K562 (cell line): Measurements from ENCODE around the gene SLC29A3. TPM values are rescaled to one million over a fixed set of nuclear protein-coding genes. Genes with fewer than 3 reads are reported as not detected.

Experiments used
- ATAC-seq: fragments of 200-7000 bp; cut with Tn5 transposase; 3 replicates; pipeline ENCODE4 v1.9.1; 2020; ENCODE audit warnings: moderate library complexity
- BruUV-seq: library from RNA; stranded (reverse); fragments of 400-500 nt; replicated peaks from 2 replicates; lab custom pipeline; 2021; lab: Mats Ljungman, UMichigan
- CTCF ChIA-PET: fragments of 300-600 bp; formaldehyde crosslinking; extraction: SDS; loops from one replicate; lab custom pipeline; 2021; ENCODE audit warnings: low intra/inter-chr PET ratio; lab: Yijun Ruan, JAX
- POLR2A ChIA-PET: fragments of 300-600, 350-650 bp; sonication (Branson Sonifier 250); formaldehyde crosslinking; extraction: SDS; loops from one replicate; lab custom pipeline; 2021; ENCODE audit warnings: antibody characterized with exemption, inconsistent platforms; lab: Yijun Ruan, JAX
- DNase-seq, 4 experiments: peaks; one replicate each; pipeline versions ENCODE4 v3.0.0 to v3.0.0-alpha.2; 2011 to 2018; ENCODE audit warnings: low spot score in 3 of 4, mixed read lengths in 3 of 4; ENCODE audit errors: extremely low read depth in 1 of 4
- FAIRE-seq: peaks from 2 replicates; lab custom pipeline; 2011; peaks lifted over from hg19 to GRCh38; lab: Jason Lieb, UNC
- H2AFZ ChIP-seq: 2 replicates; pipeline ENCODE4 v1.6.0; 2011; ENCODE audit warnings: low read depth, low read length, control low read depth, inconsistent platforms
- H3K27ac ChIP-seq: fragments of 200-600 bp; 3 replicates; pipeline ENCODE4 v1.8.0; 2011; ENCODE audit warnings: low read depth, mild to moderate bottlenecking, control low read depth, inconsistent platforms, low read length, moderate library complexity, mixed read lengths; ENCODE audit errors: extremely low read depth
- H3K27me3 ChIP-seq, 2 experiments: fragments of 300-600 bp in 1 of 2; 2 replicates in 1 of 2; 3 replicates in 1 of 2; pipeline versions ENCODE4 v1.6.0 to v1.8.0; 2011; ENCODE audit warnings: inconsistent platforms in 2 of 2, low read length in 2 of 2, mild to moderate bottlenecking in 1 of 2, mixed read lengths in 1 of 2, moderate library complexity in 1 of 2; ENCODE audit not compliant: control insufficient read depth in 2 of 2, insufficient read depth in 2 of 2
- H3K36me3 ChIP-seq: fragments of 300-600 bp; 3 replicates; pipeline ENCODE4 v1.8.0; 2011; ENCODE audit warnings: mild to moderate bottlenecking, low read length, inconsistent platforms; ENCODE audit not compliant: control insufficient read depth, insufficient read depth
- H3K4me1 ChIP-seq, 2 experiments: fragments of 200-600 bp in 1 of 2; replicated peaks in 1 of 2; 2 replicates in 1 of 2; 3 replicates in 1 of 2; pipeline versions ENCODE4 v1.5.1 to v1.8.0; 2011; ENCODE audit warnings: inconsistent platforms in 2 of 2, low read length in 2 of 2, mild to moderate bottlenecking in 1 of 2, mixed read lengths in 1 of 2, moderate library complexity in 1 of 2; ENCODE audit not compliant: control insufficient read depth in 2 of 2, insufficient read depth in 2 of 2
- H3K4me2 ChIP-seq: 2 replicates; pipeline ENCODE4 v1.6.1; 2011; ENCODE audit warnings: low read length, control low read depth, inconsistent platforms, mixed read lengths; ENCODE audit not compliant: insufficient read depth
- H3K4me3 ChIP-seq: fragments of 200-600 bp; sonication (generic), shearing (Covaris generic); 2 replicates; pipeline ENCODE4 v1.5.1; 2016; ENCODE audit warnings: control low read depth, inconsistent platforms
- H3K79me2 ChIP-seq: fragments of 200-600 bp; 3 replicates; pipeline ENCODE4 v1.8.0; 2011; ENCODE audit warnings: low read length, inconsistent platforms; ENCODE audit not compliant: control insufficient read depth, insufficient read depth
- H3K9ac ChIP-seq, 2 experiments: 2 replicates each; pipeline versions ENCODE4 v1.6.0 to v1.6.1; 2011; ENCODE audit warnings: low read depth in 2 of 2, low read length in 2 of 2, control low read depth in 1 of 2, inconsistent platforms in 1 of 2, mild to moderate bottlenecking in 1 of 2, mixed read lengths in 1 of 2; ENCODE audit not compliant: insufficient read depth in 1 of 2
- H3K9me1 ChIP-seq: one replicate; pipeline ENCODE4 v1.6.0; 2011; ENCODE audit warnings: inconsistent platforms, mild to moderate bottlenecking, low read length, moderate library complexity; ENCODE audit not compliant: control insufficient read depth, insufficient read depth
- H3K9me3 ChIP-seq: replicated peaks from 2 replicates; pipeline ENCODE4 v1.5.1; 2011; ENCODE audit warnings: low read depth, low read length, inconsistent platforms; ENCODE audit not compliant: control insufficient read depth, insufficient read depth
- H4K20me1 ChIP-seq: replicated peaks from 2 replicates; pipeline ENCODE4 v1.6.1; 2011; ENCODE audit warnings: low read length, inconsistent platforms, mixed read lengths; ENCODE audit not compliant: control insufficient read depth, insufficient read depth
- ATF4 ChIP-seq: fragments of 450-650 bp; formaldehyde crosslinking; IDR thresholded peaks from 2 replicates; pipeline ENCODE4 v1.4.0; 2022; ENCODE audit warnings: mild to moderate bottlenecking, moderate library complexity
- C11orf30 ChIP-seq: fragments of 450-650 bp; IDR thresholded peaks from 2 replicates; pipeline ENCODE4 v1.6.1; 2016; ENCODE audit warnings: low read depth, mild to moderate bottlenecking
- CEBPB ChIP-seq: fragments of 450-650 bp; IDR thresholded peaks from 2 replicates; pipeline ENCODE4 v1.6.1; 2016; ENCODE audit warnings: missing genetic modification characterization, missing compliant biosample characterization
- MAFF ChIP-seq: IDR thresholded peaks from 2 replicates; pipeline ENCODE4 v1.6.1; 2012; ENCODE audit warnings: low read length, improper control_type of control experiment
- MAFG ChIP-seq: fragments of 450-650 bp; conservative IDR thresholded peaks from 2 replicates; pipeline ENCODE4 v1.6.1; 2016; ENCODE audit warnings: missing genetic modification characterization, missing compliant biosample characterization
- MAFK ChIP-seq: IDR thresholded peaks from 2 replicates; pipeline ENCODE4 v1.6.1; 2011; ENCODE audit warnings: low read length, improper control_type of control experiment
- MEIS2 ChIP-seq: fragments of 450-650 bp; IDR thresholded peaks from 2 replicates; pipeline ENCODE4 v1.6.1; 2014; ENCODE audit warnings: mild to moderate bottlenecking; ENCODE audit not compliant: partially characterized antibody
- NFE2 ChIP-seq: IDR thresholded peaks from 2 replicates; pipeline ENCODE4 v1.6.1; 2014; ENCODE audit warnings: antibody characterized with exemption, low read depth
- PRDM10 ChIP-seq: fragments of 450-650 bp; IDR thresholded peaks from 2 replicates; pipeline ENCODE4 v1.6.1; 2018; ENCODE audit not compliant: partially characterized antibody
- USF2 ChIP-seq: sonication (generic); formaldehyde crosslinking; IDR thresholded peaks from 2 replicates; pipeline ENCODE4 v1.5.0; 2020; ENCODE audit warnings: missing genetic modification reagents
- ZBTB8A ChIP-seq: fragments of 450-650 bp; IDR thresholded peaks from 2 replicates; pipeline ENCODE4 v1.6.1; 2018; ENCODE audit warnings: mild to moderate bottlenecking, moderate library complexity; ENCODE audit not compliant: partially characterized antibody
- ZFX ChIP-seq: sonication (generic); formaldehyde crosslinking; IDR thresholded peaks from 2 replicates; pipeline ENCODE4 v1.8.0; 2022; ENCODE audit warnings: mild to moderate bottlenecking, missing genetic modification reagents, moderate library complexity
- ZNF316 ChIP-seq: fragments of 450-650 bp; IDR thresholded peaks from 2 replicates; pipeline ENCODE4 v1.6.1; 2016
- ZNF507 ChIP-seq: conservative IDR thresholded peaks from 2 replicates; pipeline ENCODE4 v1.6.1; 2017; ENCODE audit warnings: missing genetic modification characterization, missing compliant biosample characterization
- ZNF512 ChIP-seq: IDR thresholded peaks from 2 replicates; pipeline ENCODE4 v1.6.1; 2016; ENCODE audit warnings: missing genetic modification characterization, missing compliant biosample characterization
- WGBS: fragments of 100-300 bp; shearing (Covaris generic); methylation state at CpG from one replicate; pipeline ENCODE4 v1.1.6; 2016; ENCODE audit warnings: low coverage, mixed read lengths; ENCODE audit not compliant: insufficient coverage; ENCODE audit errors: missing lambda C conversion rate; 5-methylcytosine and 5-hydroxymethylcytosine counted together
- in situ Hi-C: fragments of 300-500 bp; cut with MboI; formaldehyde crosslinking; loops from 4 replicates; pipeline ENCODE4 v1.15.0; 2018; ENCODE audit warnings: inconsistent platforms, mixed read lengths
- intact Hi-C: fragments of 100-400 bp; cut with micrococcal nuclease; formaldehyde crosslinking; loops from 2 replicates; pipeline ENCODE4 v1.14.2; 2022
- polyA plus RNA-seq, 8 experiments: library from polyadenylated mRNA; depleted of rRNA in 4 of 8; stranded (reverse) in 5 of 8; unstranded in 3 of 8; fragments of >200 nt; fragmentation: Nextera tagmentation in 2 of 8; fragmentation: Illumina TruSeq in 1 of 8; extraction: Ambion mirVana in 2 of 8; extraction: Trizol in 1 of 8; gene quantifications; 2 replicates each; pipeline versions ENCODE4 v1.2.1 to v1.2.3, GENCODE V29; 2011 to 2014; ENCODE audit warnings: inconsistent platforms in 1 of 8, missing spikeins in 1 of 8
- total RNA-seq, 7 experiments: library from RNA; depleted of rRNA in 6 of 7; stranded (reverse); fragments of >200 nt in 6 of 7; fragmentation: Illumina TruSeq in 2 of 7; extraction: Trizol in 2 of 7; gene quantifications; 2 replicates each; pipeline versions ENCODE4 v1.2.1 to v1.2.3, GENCODE V29; 2011 to 2021; ENCODE audit warnings: low replicate concordance in 1 of 7

Gene SLC29A3
- total and polyA plus RNA-seq, 9 of the 15 experiments (the other 6 are each of a cell fraction or from before 2014, with no cell fraction given) = 2.1 to 10.7 (median 4.6) TPM

- CTCF ChIA-PET = interaction anchor here (2.8 kb wide), 1 partner anchor 513 kb away, joined by 15 read pairs; no protein-coding TSS in a partner anchor
- FAIRE-seq (peak; percentile 64), DNase-seq (peak in 3 of 4 experiments; percentile 41 to 54 (median 48)), ATAC-seq (peak; percentile 65)
- 30% methylated on average over 1 of the region's 1 CpG for WGBS
- Histone ChIP-seq H3K4me1 (peaks cover 3 to 19% of the 10 kb centered on the region in 2 experiments; a peak in 3 of 5 replicates), H3K27ac (peak overlapping the region; percentile 3; the same call in 1 of the 3 replicates), H3K79me2 (no peaks in the 10 kb centered on the region), H3K36me3 (no peaks in the 10 kb centered on the region), H3K4me3 (no peak overlapping the region), H3K27me3 (no peaks in the 10 kb centered on the region; a peak in 1 of 5 replicates), H3K9ac (peak overlapping the region in 1 of 2 experiments; percentile 37; a peak in 1 of 4 replicates), H3K9me1 (no peaks in the 10 kb centered on the region), H4K20me1 (no peaks in the 10 kb centered on the region), H2AFZ (peak overlapping the region; percentile 55), H3K4me2 (no peak overlapping the region), H3K9me3 (no peaks in the 10 kb centered on the region)
- BruUV-seq = no TSS peak
- intact Hi-C loops (loop anchor here (5.0 kb wide), 2 partner anchors 315 to 515 kb away; no protein-coding TSS in a partner anchor), in situ Hi-C loops (loop anchor here (10.0 kb wide), 2 partner anchors 322 to 432 kb away; no protein-coding TSS in a partner anchor)
- POLR2A ChIA-PET = interaction anchor here (0.6 to 1.1 kb wide), 3 partner anchors 8 to 360 kb away, joined by 3 to 5 read pairs (median 4); no protein-coding TSS in a partner anchor
- TF ChIP-seq ZNF512 (tag) = no peak
- TF ChIP-seq MEIS2 = peak; percentile 51
- TF ChIP-seq MAFG = peak; percentile 70
- peak; percentile 69; the same call in 1 of the 2 replicates for TF ChIP-seq ZNF316
- peak; percentile 90 for TF ChIP-seq CEBPB
- TF ChIP-seq ZFX (CRISPR knock-in tag) = 0 out of 2 replicates have a peak, but pooled peaks have one; percentile 19
- TF ChIP-seq ATF4 (CRISPR knock-in tag) = 0 out of 2 replicates have a peak, but pooled peaks have one; percentile 20
- TF ChIP-seq PRDM10 = peak; percentile 12
- TF ChIP-seq MAFF = peak; percentile 56
- TF ChIP-seq ZNF507 (tag) = no peak
- peak; percentile 53; the same call in 1 of the 2 replicates for TF ChIP-seq MAFK
- no peak for TF ChIP-seq USF2 (CRISPR knock-in tag)
- TF ChIP-seq C11orf30 = peak; percentile 69
- TF ChIP-seq NFE2 = peak; percentile 87
- TF ChIP-seq ZBTB8A = no peak
Observed at GRCh38 chr10:71382757-71383156, 63.7 kb downstream of the SLC29A3 start.
